ENCODE data around the gene OCRL.

DNA sequence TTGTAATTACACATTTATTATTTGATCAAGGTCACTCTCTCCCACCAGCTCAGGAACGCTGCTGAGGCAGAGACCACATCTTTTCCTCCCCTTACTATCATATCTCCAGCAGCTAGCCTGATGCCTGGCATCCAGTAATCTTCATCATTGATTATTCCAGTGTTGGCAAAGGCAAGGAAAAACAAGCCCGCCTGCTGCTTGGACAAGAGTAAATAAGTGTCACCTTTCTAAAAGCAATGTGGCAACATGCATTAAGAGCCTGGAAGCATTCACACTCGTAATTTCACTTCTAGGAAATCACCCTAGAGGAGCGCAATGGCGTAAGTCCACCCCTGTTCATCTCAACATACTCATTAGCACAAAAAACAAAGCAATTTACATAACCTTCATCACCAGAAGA lies 59.9 kb downstream of the OCRL start:
- TF ChIP-seq, protein P1, sequence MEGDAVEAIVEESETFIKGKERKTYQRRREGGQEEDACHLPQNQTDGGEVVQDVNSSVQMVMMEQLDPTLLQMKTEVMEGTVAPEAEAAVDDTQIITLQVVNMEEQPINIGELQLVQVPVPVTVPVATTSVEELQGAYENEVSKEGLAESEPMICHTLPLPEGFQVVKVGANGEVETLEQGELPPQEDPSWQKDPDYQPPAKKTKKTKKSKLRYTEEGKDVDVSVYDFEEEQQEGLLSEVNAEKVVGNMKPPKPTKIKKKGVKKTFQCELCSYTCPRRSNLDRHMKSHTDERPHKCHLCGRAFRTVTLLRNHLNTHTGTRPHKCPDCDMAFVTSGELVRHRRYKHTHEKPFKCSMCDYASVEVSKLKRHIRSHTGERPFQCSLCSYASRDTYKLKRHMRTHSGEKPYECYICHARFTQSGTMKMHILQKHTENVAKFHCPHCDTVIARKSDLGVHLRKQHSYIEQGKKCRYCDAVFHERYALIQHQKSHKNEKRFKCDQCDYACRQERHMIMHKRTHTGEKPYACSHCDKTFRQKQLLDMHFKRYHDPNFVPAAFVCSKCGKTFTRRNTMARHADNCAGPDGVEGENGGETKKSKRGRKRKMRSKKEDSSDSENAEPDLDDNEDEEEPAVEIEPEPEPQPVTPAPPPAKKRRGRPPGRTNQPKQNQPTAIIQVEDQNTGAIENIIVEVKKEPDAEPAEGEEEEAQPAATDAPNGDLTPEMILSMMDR (IDR thresholded peaks at IDR 0.05; ENCODE audit: insufficient read depth, low read length): no peak
- TF ChIP-seq, protein P2, sequence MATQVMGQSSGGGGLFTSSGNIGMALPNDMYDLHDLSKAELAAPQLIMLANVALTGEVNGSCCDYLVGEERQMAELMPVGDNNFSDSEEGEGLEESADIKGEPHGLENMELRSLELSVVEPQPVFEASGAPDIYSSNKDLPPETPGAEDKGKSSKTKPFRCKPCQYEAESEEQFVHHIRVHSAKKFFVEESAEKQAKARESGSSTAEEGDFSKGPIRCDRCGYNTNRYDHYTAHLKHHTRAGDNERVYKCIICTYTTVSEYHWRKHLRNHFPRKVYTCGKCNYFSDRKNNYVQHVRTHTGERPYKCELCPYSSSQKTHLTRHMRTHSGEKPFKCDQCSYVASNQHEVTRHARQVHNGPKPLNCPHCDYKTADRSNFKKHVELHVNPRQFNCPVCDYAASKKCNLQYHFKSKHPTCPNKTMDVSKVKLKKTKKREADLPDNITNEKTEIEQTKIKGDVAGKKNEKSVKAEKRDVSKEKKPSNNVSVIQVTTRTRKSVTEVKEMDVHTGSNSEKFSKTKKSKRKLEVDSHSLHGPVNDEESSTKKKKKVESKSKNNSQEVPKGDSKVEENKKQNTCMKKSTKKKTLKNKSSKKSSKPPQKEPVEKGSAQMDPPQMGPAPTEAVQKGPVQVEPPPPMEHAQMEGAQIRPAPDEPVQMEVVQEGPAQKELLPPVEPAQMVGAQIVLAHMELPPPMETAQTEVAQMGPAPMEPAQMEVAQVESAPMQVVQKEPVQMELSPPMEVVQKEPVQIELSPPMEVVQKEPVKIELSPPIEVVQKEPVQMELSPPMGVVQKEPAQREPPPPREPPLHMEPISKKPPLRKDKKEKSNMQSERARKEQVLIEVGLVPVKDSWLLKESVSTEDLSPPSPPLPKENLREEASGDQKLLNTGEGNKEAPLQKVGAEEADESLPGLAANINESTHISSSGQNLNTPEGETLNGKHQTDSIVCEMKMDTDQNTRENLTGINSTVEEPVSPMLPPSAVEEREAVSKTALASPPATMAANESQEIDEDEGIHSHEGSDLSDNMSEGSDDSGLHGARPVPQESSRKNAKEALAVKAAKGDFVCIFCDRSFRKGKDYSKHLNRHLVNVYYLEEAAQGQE (IDR thresholded peaks at IDR 0.05; ENCODE audit: insufficient replicate concordance, low read depth): no peak
- no peak for TF ChIP-seq POLR2AphosphoS5 (IDR thresholded peaks at IDR 0.05; ENCODE audit: low read depth)

Data from HL-60 (cell line).